HEK293 (cell line): ENCODE measurements around the gene PHF12.

Experiments
- CTCF ChIP-seq: fragments of 450-650 bp; formaldehyde crosslinking; IDR thresholded peaks from 2 replicates; pipeline ENCODE4 v1.5.1; 2016; ENCODE audit warnings: missing biosample characterization, missing genetic modification characterization
- PBX3 ChIP-seq: sonication (generic); formaldehyde crosslinking; IDR thresholded peaks from 2 replicates; pipeline ENCODE4 v1.8.1; 2022; ENCODE audit warnings: mild to moderate bottlenecking, moderate library complexity, missing genetic modification reagents
- ZNF324 ChIP-seq: fragments of 450-650 bp; formaldehyde crosslinking; IDR thresholded peaks from 2 replicates; pipeline ENCODE4 v1.5.1; 2016; ENCODE audit warnings: missing biosample characterization, missing genetic modification characterization
- ZNF558 ChIP-seq: fragments of 450-650 bp; formaldehyde crosslinking; IDR thresholded peaks from 2 replicates; pipeline ENCODE4 v1.5.1; 2016; ENCODE audit warnings: missing biosample characterization, missing genetic modification characterization
- ZNF610 ChIP-seq: fragments of 450-650 bp; formaldehyde crosslinking; IDR thresholded peaks from 2 replicates; pipeline ENCODE4 v1.5.1; 2016; ENCODE audit warnings: missing biosample characterization, missing genetic modification characterization, borderline replicate concordance
- ZNF660 ChIP-seq: fragments of 450-650 bp; IDR thresholded peaks from 2 replicates; pipeline ENCODE4 v1.5.1; 2018; ENCODE audit warnings: missing biosample characterization, mild to moderate bottlenecking, missing genetic modification characterization
- ZNF777 ChIP-seq: fragments of 450-650 bp; formaldehyde crosslinking; IDR thresholded peaks from 2 replicates; pipeline ENCODE4 v1.5.1; 2017; ENCODE audit warnings: missing biosample characterization, missing genetic modification characterization, borderline replicate concordance
- TF ChIP-seq, protein P1 (sequence below): IDR thresholded peaks from 2 replicates; pipeline ENCODE4 v1.6.1; 2011; ENCODE audit warnings: mild to moderate bottlenecking, low read depth, low read length, borderline replicate concordance

DNA sequence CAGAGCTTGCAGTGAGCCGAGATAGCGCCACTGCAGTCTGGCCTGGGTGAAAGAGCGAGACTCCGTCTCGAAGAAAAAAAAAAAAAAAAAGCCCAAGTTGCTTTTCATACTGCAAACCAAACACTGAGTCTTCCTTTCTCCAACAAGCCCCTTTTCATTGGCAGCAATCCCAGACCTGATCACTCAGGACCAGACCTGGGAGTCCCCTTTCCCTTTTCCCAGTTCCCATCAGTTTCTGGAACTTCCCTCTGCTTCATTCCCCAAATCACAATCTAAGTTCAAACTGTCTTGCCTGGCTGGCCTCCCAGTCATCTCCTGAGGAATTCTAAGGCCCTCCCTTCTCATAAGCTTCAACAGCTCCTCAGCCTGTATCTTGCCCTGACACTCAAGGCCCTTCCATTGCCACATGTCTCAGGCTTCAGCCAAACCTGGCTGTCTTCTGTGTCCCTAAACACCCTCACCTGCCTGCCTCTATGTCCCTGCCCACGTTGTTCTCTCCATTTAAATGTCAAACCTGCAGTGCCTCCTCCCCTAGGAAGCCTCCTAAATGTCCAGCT lies 11.8 kb upstream of the PHF12 start:
- TF ChIP-seq ZNF610 (no peak), CTCF (tag by site-specific recombination) (no peak), PBX3 (CRISPR knock-in tag) (no peak), ZNF324 (no peak), ZNF660 (tag by site-specific recombination) (no peak), ZNF777 (no peak), ZNF558 (no peak)
- TF ChIP-seq, protein P1, sequence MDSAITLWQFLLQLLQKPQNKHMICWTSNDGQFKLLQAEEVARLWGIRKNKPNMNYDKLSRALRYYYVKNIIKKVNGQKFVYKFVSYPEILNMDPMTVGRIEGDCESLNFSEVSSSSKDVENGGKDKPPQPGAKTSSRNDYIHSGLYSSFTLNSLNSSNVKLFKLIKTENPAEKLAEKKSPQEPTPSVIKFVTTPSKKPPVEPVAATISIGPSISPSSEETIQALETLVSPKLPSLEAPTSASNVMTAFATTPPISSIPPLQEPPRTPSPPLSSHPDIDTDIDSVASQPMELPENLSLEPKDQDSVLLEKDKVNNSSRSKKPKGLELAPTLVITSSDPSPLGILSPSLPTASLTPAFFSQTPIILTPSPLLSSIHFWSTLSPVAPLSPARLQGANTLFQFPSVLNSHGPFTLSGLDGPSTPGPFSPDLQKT, result no peak
